GM23338 (cell line): ENCODE results near the gene GABARAP.

Experiments
- EZH2phosphoT487 ChIP-seq: fragments of 200-600 bp; sonication (generic); IDR thresholded peaks from one replicate; pipeline ENCODE4 v1.8.1; 2018; ENCODE audit warnings: antibody characterized with exemption; ENCODE audit not compliant: unreplicated experiment
- ZNF114 ChIP-seq: fragments of 250-450 bp; sonication (Bioruptor Pico); IDR thresholded peaks from 2 replicates; pipeline ENCODE4 v1.5.0; 2020; ENCODE audit warnings: mild to moderate bottlenecking, moderate library complexity
- TF ChIP-seq, protein P1 (sequence below), 2 experiments: fragments of 200-600 bp in 1 of 2; sonication (generic) in 1 of 2; conservative IDR thresholded peaks; 2 replicates each; pipeline versions ENCODE4 v1.5.1 to v1.6.1; 2016 to 2017; ENCODE audit warnings: antibody characterized with exemption in 2 of 2, low read depth in 2 of 2, mild to moderate bottlenecking in 2 of 2, moderate library complexity in 1 of 2
- TF ChIP-seq, protein P2 (sequence below): IDR thresholded peaks from one replicate; pipeline ENCODE4 v1.6.1; 2018; ENCODE audit warnings: antibody characterized with exemption; ENCODE audit not compliant: unreplicated experiment

DNA sequence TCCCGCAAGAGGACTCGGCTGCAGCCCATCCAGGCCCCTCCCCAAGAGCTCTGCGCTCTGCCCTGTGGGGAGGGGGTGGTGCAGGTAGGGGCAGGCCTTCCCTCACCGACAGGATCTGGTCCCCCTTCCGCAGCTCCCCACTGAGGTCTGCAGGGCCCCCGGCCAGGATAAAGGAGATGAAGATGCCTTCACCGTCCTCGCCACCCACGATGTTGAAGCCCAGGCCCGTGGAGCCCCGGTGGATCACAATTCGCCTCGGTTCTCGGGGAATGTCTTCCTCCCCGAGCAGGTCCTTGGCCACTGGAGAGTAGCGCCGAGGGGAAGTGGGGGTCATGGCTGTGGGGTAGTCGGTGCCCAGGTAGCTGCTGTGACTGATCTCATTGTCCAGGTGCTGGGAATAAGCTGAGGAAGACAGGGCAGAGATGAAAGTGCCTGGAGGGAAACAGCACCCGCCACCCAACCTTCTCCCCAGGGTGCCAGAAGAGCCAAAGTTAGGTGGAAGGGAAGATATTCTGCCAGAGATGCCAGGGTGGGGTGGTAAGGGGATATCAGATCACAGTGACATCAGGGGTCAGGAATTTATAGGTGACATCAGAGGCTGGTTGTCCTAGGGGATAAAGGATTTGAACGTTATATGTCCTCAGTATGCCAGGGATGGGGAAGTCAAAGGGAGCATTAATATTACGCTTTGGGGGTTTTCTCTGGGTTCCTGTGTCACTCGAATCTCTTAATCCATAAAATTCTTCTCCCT lies 45.4 kb downstream of the GABARAP start:
- TF ChIP-seq, protein P1, sequence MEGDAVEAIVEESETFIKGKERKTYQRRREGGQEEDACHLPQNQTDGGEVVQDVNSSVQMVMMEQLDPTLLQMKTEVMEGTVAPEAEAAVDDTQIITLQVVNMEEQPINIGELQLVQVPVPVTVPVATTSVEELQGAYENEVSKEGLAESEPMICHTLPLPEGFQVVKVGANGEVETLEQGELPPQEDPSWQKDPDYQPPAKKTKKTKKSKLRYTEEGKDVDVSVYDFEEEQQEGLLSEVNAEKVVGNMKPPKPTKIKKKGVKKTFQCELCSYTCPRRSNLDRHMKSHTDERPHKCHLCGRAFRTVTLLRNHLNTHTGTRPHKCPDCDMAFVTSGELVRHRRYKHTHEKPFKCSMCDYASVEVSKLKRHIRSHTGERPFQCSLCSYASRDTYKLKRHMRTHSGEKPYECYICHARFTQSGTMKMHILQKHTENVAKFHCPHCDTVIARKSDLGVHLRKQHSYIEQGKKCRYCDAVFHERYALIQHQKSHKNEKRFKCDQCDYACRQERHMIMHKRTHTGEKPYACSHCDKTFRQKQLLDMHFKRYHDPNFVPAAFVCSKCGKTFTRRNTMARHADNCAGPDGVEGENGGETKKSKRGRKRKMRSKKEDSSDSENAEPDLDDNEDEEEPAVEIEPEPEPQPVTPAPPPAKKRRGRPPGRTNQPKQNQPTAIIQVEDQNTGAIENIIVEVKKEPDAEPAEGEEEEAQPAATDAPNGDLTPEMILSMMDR (conservative IDR thresholded peaks at IDR 0.05; ENCODE audit: low read depth in 2 of 2): no peak
- no peak for TF ChIP-seq ZNF114
- TF ChIP-seq, protein P2, sequence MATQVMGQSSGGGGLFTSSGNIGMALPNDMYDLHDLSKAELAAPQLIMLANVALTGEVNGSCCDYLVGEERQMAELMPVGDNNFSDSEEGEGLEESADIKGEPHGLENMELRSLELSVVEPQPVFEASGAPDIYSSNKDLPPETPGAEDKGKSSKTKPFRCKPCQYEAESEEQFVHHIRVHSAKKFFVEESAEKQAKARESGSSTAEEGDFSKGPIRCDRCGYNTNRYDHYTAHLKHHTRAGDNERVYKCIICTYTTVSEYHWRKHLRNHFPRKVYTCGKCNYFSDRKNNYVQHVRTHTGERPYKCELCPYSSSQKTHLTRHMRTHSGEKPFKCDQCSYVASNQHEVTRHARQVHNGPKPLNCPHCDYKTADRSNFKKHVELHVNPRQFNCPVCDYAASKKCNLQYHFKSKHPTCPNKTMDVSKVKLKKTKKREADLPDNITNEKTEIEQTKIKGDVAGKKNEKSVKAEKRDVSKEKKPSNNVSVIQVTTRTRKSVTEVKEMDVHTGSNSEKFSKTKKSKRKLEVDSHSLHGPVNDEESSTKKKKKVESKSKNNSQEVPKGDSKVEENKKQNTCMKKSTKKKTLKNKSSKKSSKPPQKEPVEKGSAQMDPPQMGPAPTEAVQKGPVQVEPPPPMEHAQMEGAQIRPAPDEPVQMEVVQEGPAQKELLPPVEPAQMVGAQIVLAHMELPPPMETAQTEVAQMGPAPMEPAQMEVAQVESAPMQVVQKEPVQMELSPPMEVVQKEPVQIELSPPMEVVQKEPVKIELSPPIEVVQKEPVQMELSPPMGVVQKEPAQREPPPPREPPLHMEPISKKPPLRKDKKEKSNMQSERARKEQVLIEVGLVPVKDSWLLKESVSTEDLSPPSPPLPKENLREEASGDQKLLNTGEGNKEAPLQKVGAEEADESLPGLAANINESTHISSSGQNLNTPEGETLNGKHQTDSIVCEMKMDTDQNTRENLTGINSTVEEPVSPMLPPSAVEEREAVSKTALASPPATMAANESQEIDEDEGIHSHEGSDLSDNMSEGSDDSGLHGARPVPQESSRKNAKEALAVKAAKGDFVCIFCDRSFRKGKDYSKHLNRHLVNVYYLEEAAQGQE: no peak
- no peak for TF ChIP-seq EZH2phosphoT487
